ENCODE results near the gene TBX15. TPM values are rescaled to one million over a fixed set of nuclear protein-coding genes. Genes with fewer than 3 reads are reported as not detected.

Gene TBX15
- 5.1 and 7.4 TPM in 2 replicates for total RNA-seq (2014; rRNA removed; shearing (Covaris generic))

GRCh38 chr1:118988186-118989005 is at the start of gene TBX15:
Gene TBX15 (minus strand): TSS chr1:118988343. CDS start chr1:118987795, 548 bp downstream.
- no peak for DNase-seq (ENCODE audit: low read depth)

DNA sequence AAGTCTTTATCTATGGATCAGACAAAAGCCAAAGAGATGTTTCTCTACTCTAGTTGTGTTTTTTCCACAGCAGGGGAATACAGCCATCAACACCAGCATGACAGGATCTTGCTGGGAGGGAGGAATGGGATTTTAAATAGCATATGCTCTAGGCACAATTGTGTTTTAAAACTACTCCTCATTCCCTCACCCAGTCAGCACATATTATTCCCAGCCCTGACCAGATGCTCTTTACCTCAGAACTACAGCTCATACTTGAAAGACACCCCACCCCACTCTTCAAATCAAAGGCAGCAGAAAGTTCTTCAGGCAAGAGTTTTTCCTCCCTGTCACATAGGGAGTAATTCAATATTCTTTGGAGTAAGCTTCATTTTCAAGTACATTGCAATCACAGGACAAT is 46.2 kb upstream of the TBX15 start:
- DNase-seq (ENCODE audit: low read depth), result no peak

DNA sequence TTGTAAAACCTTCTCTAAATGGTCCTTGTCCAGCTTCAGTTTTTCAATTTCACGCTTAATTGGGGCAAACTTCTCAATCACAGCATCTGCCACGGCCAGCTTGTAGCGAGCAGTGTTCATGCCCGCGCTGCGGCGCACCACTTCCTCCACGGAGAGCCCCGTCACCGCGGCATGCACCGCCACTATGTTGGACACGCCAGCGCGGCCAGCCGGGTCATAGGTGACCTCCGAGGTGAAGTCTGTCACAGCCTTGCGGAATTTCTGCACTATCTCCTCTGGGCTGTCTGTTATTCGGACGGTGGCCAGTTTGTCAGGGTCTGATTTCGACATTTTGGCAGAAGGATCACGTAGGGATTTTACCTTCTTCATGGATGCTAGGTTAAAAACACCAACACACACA is 44.8 kb upstream of the TBX15 start:
- no peak for DNase-seq (ENCODE audit: low read depth)

GRCh38 chr1:119027759-119028158 is 39.6 kb upstream of the TBX15 start:
- DNase-seq (ENCODE audit: low read depth), result no peak

GRCh38 chr1:119026956-119027355 is 38.8 kb upstream of the TBX15 start:
- DNase-seq (ENCODE audit: low read depth), result no peak

GRCh38 chr1:119015547-119015946 is 27.4 kb upstream of the TBX15 start:
- DNase-seq (ENCODE audit: low read depth), result no peak

GRCh38 chr1:119012383-119012782 is 24.2 kb upstream of the TBX15 start:
- no peak for DNase-seq (ENCODE audit: low read depth)

DNA sequence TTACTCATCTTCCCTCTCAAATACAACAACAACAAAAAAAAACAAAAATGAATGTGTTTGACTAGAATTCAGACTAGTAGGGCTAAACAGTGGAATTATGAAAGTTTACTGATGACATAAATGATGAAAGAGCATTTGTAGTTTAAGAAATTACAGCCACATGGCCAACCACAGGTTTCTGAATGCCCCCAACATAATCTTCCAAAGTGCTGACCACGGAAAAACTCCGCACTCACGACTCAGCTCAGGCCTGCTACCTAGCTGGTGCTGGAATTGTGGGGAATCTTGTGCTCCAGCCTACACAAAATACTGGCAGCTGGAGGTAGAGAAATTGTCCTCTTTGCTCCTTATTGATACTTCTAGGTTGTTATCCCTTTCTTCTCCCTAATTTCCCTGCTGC is 23.6 kb upstream of the TBX15 start:
- no peak for DNase-seq (ENCODE audit: low read depth)

DNA sequence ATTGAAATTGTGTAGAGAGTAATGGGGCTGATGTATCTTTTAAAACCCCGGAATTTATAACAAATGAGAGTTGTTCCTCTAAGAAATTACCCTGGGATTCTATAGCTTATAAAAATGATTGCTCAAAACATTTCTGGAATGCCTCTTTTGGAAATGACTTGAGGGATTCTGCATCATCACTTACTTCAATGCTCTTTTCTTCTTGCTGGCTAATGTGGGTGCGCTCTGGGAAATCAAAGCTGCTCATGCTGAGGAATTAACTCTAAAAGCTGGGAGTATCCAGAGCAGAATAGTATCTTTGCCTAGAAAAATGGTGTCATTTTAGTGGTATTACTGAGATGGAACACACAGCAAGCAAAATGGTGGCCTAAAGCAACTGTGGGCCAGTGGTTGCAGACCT is 23.0 kb upstream of the TBX15 start:
- no peak for DNase-seq (ENCODE audit: low read depth)

GRCh38 chr1:119010201-119010600 is 22.1 kb upstream of the TBX15 start:
- DNase-seq (ENCODE audit: low read depth), result peak; percentile 30

DNA sequence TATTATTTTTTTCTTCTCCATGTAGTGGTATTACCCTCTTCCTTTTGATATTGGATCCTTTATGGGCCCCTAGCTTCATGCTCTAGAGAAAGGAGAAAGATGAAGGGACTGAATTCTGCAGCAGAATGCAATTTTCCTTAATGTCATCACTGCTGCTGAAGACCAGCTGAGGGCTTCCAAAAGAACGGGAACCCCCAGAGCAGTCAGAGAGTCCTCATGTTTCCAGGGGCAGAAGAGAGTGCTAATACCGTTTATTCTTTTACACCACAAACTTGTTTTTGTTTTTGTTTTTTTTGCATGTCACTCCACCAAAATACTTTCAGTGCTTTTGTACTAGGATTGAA is 21.1 kb upstream of the TBX15 start:
- DNase-seq (ENCODE audit: low read depth), result no peak

DNA sequence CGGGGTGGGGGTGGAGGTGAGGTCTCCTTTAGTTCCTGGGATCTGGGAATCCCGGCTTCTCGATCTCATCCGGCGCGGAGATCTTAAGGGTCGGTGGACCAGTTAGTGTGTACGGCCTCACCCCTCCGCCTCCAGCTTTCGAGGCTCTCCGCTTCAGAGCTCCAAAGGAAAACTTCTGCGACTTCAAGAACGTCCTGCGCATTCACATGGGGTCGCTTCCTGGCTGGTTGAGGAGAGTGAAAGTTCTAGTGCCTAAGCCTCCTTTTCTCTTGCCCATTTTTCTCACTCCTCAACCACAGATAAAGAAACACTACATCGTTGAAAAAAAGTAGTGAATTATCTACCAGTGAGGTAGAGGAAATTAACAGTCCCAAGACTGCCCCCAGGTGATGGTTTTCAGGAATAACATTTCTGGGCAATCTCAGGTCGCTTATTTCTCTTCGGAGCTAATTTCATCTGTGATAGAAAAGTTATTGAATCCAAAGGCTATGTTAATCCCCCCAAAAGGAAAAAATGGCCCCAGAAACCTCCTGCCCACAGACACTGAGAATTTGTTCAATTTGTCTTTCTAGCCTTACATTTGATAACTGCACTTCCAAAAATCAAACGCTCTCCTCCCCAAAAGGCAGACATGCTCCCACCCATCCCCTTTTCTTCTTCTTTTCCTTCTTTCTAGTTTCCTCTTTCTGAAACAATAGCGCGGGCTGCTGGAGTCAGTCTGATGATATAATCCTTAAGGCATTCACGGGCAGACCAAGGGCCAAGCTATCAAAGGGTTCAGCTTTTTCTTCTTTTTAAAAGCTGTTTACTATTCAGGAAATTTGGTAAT is 20.6 kb upstream of the TBX15 start:
- peak; percentile 57 for DNase-seq (ENCODE audit: low read depth)

GRCh38 chr1:119007670-119008482 is 19.7 kb upstream of the TBX15 start:
- no peak for DNase-seq (ENCODE audit: low read depth)

- DNase-seq (ENCODE audit: low read depth), result no peak
Measured at GRCh38 chr1:119007339-119007669, 19.2 kb upstream of the TBX15 start.

GRCh38 chr1:119006406-119007279 is 18.5 kb upstream of the TBX15 start:
- DNase-seq (ENCODE audit: low read depth), result no peak

DNA sequence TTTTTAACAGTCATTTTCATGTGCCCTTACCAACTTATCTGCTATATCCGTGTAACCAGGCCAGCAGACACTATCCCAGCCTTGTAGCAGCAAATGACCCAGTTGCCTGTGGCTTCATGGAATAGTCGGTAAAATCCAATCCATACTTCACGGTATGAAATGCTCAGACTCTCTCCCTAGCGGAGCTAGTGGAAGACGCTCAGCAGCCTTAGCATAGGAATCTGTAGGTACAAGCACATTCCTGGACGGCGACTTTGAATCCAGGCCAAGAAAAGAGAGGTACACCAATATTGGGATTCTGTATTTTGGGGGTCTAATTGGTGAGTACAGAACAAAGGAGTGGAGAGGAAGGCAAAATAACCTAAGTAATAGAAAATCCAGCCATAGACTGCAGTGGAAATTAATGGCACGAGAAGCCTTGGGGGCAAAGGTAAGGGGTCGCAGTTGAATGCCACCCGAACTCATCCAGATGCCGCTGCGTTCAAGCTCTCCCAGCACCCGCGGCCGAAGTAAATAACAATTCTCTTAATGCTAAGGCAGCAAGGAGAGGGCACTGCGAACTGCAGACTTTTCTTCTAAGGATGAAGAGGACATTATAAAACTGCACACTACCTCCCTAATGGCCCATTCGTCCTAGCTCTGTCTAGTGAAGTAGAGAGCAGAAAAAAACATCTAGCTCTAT is 17.7 kb upstream of the TBX15 start:
- no peak for DNase-seq (ENCODE audit: low read depth)

DNA sequence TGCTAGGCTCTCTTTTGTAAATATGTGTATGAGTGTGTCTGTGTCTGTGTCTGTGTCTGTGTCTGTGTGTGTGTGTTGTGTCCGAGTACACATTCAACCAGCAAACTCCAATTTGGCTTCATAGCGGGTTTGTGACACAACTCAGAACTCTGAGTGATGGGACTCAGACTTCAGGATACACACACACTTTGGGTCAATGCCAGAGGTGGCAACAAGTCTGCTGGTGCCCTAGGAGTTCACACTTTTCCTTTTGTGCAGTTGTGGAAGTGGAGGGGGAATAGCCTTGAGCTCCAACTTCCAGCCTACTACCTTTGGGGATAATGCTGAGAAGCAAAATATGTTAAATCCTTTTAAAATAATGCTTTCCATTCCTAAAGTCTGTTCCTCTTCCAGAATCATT is 16.6 kb upstream of the TBX15 start:
- DNase-seq (ENCODE audit: low read depth), result no peak

- no peak for DNase-seq (ENCODE audit: low read depth)
Measured at GRCh38 chr1:119004129-119004527, 16.0 kb upstream of the TBX15 start.

DNA sequence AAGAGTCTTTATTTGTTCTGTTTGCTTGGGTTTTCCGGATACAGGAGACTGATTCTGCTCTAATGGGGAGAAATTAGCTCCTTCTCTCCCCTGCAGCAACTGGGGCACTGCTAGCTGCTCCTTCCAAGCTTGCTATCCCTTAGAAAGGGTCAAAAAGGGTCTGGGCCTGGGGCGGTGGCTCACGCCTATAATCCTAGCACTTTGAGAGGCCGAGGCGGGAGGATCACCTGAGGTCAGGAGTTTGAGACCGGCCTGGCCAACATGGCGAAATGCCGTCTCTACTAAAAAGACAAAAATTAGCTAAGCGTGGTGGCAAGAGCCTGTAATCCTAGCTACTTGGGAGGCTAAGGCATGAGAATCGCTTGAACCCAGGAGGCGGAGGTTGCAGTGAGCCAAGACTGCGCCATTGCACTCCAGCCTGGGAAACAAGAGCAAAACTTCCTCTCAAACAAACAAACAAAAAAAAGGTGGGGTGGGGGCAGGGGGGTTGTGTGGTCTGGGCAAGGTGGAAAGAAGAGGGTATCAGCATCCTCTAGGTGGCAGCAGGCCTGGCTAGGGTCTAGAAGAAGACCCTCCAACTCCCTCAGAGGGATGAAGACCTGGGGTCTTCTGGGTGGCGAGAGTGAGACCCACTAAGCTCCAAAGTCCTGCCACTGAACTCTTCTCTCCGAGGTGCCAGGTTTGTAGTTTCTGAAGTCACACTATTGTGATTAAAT is 15.4 kb upstream of the TBX15 start:
- DNase-seq (ENCODE audit: low read depth), result no peak

GRCh38 chr1:119002028-119002686 is 14.0 kb upstream of the TBX15 start:
- peak; percentile 93 for DNase-seq (ENCODE audit: low read depth)

Measured in Daoy (cell line).